Fibroblast of skin of scalp (primary cell): ENCODE results near the gene SP100.

ENCODE experiments used
- DNase-seq: peaks from one replicate; pipeline ENCODE4 v3.0.0-alpha.2; 2013

The SP100 gene

DNA sequence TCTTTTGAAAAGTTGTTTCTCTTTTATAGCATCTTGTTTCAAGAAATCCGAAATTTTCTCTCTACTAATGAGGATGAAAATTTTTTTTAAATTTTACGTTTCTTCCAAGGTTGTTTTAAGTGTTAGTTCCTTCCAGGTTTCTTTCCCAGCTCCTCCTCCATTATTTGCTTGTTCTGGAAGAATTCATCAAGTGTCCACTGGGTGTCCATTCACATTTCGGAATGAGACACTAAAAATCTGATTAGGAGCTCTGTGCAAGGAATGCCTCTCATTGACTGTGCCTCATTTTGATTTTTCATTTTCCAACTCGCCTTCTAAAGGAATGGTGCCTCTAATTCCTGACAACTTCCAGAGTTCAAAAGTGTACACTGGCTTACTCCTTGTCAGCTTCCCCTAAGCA, 6.1 kb downstream of the SP100 start:
- DNase-seq = no peak

DNA sequence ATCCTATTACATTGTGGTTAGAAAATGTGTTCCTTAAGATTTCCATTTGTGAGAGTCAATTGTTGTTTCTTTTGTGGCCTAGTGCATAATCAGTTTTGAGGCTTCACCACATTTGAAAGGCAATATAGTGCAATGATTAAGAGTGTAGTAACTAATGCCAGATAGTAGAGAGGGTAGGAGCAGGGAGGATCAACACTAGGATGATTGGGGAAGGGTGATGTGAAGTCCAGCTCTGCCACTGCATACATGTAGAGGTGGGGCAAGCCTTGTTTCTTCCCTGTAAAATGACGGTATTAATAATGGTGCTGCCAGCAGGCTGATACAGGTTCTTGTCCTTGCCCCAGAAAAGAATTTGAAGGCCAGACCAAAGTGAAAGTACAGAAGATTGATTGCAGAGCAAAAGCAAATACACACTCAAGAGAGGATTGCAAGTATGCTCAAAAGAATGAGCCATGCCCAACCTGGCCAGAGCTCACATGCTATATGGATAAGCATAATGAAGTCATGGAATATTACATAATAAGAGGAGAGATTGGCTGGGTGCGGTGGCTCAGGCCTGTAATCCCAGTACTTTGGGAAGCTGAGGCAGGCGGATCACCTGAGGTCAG, 8.0 kb downstream of the SP100 start:
- no peak for DNase-seq

DNA sequence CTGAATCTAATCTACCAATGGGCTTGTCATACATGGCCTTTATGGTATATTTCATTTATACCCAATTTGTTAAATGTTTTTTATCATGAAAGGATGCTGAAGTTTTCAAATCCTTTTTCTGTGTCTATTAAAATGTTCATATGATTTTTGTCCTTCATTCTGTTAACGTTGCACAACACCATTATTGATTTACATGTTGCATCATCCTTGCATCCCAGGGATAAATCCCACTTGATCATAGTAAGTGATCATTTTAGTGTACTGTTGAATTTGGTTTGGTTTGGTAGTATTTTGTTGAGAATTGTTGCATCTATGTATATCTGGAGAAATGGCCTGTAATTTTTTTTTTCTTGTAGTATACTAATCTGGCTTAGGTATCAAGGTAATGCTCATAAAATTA, 9.4 kb downstream of the SP100 start:
- DNase-seq = no peak

DNA sequence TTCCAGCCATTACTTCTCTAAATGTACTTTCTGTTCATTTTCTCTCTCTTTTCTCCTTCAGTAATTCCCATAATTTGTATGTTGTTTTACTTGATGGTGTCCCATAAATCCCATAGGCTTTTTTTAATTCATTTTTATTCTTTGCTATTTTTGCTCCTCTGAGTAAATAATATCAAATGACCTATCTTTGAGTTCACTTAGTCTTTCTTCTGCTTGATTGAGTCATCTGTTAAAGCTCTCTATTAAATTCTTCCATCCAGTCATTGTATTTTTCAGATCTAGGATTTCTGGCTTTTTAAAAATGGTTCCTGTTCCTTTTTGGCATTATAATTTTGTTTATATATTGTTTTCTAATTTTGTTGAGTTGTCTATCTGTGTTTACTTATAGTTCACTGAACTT, 13.5 kb downstream of the SP100 start:
- DNase-seq = no peak

DNA sequence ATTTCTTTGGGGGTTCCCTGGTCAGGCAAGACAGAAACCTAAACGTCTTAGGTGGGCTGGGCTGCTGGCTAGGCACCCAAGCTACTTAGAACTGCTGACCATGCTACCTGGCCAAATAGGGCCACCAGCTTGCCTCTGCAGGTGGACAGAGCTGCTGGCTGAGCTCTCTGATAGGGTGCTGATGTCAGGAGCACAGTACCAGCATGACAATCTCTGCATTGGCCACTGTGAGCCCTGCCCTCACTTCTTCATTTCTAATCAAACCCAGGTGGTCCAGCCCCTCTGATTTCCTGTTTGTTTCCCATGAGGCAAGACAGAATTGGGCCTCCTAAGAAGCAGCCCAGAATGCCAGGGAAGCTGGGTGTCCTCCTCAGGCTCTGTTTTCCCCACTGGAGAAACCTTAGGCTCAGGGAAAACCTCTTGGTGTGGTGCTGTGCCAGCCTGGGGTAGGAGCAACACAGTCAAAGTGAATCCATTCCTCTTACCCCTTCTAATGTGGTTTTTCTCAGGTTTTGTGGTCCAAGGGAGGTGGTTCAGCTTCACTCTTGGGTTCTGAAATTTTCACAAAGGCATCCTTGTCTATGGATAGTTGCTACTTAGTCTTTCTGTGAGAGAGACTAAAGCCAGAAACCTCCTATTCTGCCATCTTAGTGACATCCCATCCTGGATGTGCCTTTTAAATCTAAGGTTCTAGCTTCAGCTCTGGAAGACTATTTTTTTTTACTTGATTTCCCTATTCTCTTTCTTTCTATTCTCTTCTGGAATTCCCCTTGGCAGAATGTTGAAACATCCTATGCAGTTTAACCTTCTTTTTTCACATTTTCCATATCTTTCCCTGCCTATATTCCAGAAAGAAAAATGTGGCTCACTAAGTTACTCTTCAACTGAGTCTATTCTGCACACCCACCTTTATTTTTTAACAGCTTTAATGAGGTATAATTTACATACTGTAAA, 15.2 kb downstream of the SP100 start:
- DNase-seq = no peak

DNA sequence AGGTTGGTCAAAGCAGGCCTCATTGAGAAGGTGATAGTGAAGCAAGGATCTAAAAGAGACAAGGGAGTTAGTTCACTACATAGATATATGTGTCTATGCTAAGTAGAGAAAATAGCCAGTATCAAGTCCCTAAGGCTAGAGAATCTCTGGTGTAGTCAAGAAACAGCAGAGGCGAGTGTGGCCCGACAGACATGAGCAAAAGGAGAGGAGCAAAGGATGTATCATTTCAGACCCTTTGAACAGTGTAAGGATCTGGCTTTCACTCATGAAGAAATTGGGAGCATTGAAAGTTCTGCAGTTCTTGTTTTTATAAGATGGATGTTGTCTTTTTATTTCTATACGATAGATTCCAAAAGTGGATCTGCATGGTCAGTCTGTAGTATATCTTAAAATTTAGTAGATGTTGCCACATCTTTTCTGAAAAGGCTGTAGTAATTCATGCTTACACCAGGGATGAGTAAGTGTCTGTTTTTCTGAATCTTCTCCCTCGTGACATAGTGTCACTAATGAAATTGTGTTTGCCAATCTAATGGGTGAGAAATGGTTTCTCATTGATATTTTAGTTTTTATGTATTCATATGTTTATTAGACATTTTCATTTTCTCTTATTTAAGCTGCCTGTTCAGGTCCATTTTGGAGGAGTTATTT, 18.8 kb downstream of the SP100 start:
- DNase-seq = no peak

DNA sequence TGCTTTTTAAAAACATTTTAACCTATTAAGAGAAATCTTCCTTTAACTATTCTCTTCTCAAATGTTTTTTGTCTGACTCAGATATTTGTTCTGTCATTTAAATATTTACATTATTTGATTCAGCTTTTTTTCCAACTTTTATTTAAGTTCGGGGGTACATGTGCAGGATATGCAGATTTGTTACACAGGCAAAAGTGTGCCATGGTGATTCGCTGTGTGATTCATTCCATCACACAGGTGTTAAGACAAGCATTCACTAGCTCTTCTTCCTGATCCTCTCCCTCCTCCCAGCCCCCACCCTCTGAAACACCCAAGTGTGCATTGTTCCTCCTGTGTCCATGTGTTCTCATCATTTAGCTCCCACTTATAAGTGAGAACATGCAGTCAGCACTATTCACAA, 19.4 kb downstream of the SP100 start:
- no peak for DNase-seq

DNA sequence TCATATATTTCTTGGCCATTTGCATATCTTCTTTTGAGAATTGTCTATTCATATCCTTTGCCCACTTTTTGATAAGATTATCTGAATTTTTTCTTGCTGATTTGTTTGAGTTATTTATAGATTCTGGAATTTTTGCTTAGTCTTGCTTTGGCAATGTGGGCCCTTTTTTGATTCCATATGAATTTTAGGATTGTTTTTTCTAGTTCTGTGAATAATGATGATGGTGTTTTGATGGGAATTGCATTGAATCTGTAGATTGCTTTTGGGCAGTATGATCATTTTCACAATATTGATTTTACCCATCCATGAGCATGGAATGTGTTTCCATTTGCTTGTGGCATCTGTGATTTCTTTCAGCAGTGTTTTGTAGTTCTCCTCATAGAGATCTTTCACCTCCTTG, 23.1 kb downstream of the SP100 start:
- peak; percentile 64 for DNase-seq

DNA sequence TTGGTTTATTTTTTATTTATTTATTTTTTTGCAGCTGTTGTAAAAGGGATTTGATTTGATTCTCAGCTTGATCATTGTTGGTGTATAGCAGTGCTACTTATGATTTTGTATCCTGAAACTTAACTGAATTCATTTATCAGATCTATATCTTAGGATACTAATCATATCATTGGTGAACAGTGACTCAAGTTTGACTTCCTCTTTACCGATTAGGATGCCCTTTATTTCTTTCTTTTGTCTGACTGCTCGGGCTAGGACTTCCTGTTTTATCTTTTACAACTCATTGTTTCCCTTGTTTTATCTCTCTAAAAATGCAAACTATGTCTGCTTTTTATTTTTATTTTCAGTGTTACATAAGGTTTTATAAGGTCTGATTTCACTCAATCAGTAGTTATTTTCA, 23.6 kb downstream of the SP100 start:
- no peak for DNase-seq

DNA sequence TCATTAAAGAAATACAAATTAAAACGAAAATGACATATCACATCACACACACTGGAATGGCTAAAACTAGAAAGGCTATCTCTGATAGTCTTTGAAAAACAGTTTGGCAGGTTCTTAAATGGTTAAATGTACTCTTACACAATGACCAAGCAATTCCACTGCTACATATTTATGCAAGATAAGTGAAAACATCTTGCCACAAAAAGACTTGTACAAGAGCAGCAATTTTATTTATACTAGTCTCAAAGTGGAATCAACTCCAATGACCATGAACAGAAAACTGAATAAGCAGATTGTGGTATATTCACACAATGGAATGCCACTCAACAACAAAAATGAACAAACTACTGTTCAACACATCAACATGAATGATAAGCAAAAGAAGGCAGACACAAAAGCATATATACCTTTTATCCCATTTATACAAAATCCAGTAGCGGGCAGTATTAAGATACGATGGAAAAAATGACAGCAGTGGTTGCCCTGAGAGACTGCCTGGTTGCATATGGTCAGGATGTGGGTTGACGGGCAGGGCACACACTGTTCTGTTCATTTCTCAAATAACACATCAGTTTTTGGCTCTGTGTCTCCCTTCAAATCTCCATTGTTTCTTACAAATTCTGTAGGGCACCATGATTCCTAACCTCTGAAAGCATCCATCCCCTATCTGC, 25.4 kb downstream of the SP100 start:
- DNase-seq = peak; percentile 64

DNA sequence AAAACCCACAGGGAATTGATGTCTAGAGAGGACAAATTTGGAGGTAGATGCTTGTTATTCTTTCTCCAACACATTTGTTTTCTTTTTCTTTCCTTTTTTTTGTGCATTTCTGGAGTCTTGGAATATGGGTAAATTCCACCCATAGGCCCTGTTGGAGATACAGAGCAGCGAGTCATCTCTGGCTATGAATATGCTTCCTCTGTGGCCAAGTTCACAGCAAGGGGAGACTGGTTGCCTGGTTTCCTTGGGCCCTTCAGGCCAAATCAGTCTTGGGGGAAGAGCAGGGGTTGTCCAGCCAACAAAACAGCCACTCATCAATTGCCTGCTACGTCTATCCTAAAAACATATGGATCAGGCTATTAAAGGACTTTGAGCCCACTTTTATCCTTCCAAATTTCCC, 27.5 kb downstream of the SP100 start:
- peak; percentile 87 for DNase-seq

DNA sequence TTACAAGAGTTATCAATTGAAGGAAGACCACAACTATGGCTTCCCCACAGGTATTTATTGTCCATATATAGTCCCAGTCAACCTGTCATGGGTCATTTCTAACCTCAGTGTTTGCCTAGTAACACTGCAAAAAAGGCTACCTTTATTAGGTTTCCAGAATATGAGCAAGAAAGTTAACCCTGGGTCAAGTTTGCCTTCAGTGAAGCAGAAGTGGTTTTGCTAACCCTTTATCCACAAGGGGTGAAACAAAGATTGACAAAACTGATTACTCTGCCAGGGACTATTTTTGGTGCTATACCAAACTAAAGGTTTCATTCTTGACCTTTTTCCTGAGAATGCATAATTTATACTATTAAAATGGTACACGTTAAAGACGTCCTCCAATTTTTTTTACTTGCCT, 28.8 kb downstream of the SP100 start:
- no peak for DNase-seq

DNA sequence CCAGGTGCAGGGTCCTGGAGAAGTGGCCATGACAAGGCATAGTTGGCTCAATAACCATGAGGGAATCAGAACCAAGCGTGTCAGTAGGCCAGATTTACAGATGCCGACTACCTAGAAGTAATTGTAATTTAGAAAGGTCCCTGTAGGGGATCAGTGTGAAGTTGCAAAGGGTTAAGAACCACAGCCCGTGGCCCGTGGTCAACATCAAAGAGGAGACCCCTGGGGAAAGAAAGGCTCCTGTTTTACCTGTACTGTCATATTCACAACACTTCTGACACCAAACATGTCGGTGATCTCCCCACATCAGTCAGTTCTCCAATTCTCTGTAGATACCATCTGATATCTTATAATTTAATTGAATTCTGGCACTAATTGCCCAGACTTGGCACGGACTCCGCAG, 31.0 kb downstream of the SP100 start:
- no peak for DNase-seq

DNA sequence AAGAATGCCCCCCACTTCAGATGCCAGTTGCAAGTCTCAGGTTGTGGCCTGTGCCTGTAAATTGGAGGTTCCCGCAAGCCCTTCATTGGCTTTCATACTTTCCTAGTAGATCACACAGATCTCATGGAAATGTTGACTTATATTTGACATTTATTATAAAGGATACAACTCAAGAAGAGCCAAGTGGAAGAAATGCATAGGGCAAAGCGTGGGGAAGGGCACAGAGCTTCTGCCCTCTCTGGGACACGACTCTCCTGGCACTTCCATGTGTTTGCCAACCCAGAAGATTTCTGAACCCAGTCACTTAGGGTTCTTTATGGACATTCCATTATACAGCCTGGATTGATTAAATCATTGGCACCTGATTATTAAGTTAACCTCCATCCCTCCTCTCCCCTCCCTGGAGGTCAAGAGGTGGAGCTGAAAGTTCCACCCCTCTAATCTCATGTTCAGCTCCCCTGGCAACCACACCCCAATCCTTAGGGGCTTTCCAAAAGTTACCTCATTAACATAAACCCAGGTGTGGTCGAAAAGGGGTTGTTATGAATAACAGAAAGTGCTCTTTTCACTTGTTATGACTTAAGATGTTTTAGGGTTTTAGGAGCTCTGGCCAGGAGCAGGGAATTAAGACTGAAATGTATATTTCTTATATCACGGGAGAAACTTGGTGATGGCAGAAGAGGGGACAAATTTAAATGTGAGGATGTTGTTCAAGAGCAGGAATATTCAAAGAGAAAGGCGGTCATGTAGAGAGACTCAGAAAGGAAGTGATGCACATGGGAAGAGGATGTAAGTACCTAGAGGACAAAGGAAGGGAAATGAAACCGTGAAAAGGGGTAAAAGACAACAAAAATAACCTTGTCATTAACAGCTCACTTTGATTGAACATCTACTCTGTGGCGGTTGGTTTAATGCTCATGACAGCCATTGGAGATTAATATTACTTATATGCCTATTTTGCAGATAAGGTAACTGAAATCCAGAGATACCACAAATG, 31.8 kb downstream of the SP100 start:
- no peak for DNase-seq

DNA sequence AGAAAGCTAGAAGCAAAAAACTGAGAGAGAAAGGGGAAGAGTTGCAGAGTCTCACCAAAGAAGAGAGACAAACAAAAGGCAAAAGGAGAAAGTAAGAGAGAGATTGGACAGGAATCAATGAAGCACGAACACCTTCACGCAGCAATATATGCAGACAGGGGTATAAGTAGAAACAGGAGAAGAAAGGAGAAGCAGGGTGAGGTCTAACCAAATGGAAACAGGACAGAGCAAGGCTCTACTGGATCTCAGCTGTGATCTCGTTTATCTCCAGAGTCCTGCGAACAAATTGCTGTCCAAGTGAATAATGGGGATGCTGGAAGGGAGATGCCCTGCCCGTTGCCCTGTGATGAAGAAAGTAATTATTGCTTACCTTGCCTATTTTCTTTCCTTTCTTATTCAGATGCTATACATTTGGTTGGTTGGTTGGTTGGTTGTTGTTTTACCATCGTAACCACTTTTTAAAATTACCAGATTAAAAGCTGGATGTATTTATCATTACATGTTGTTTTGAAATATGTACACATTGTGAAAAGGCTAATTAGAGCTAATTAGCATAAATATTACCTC, 34.0 kb downstream of the SP100 start:
- no peak for DNase-seq

DNA sequence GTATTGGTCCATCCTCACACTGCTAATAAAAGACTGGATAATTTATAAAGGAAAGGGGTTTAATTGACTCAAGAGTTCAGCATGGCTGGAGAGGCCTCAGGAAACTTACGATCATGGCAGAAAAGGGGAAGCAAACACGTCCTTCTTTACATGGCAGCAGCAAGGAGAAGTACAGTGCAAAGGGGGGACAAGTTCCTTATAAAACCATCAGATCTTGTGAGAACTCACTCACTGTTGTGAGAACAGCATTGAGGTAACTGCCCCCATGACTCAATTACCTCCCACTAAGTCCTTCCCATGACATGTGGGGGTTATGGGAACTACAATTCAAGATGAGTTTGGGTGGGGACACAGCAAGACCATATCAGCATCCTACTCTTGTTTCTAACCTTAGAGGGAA, 37.0 kb downstream of the SP100 start:
- DNase-seq = no peak

DNA sequence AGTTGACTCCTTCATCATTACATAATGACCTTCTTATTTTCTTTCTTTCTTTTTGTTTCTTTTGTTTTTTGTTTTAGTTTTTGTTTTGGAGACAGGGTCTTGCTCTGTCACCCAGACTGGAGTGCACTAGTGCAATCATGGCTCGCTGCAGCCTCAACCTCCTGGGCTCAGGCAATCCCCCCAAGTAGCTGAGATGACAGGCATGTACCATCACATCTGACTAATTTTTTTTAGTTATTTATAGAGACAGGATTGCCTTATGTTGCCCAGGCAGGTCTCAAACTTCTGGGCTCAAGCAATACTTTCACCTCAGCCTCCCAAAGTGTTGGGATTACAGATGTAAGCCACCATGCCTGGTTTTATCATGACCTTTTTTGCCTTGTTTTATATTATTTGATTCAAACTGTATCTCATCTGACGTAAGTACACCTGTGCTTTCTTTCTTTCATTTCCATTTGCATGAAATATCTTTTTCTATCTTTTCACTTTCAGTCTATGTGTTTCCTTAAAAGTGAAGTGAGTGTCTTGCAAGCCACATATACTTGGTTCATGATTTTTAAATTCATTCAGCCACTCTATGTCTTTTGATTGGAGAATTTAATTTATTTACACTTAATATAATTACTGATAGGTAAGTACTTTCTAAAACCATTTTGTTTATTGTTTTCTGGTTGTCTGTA, 39.1 kb downstream of the SP100 start:
- no peak for DNase-seq

DNA sequence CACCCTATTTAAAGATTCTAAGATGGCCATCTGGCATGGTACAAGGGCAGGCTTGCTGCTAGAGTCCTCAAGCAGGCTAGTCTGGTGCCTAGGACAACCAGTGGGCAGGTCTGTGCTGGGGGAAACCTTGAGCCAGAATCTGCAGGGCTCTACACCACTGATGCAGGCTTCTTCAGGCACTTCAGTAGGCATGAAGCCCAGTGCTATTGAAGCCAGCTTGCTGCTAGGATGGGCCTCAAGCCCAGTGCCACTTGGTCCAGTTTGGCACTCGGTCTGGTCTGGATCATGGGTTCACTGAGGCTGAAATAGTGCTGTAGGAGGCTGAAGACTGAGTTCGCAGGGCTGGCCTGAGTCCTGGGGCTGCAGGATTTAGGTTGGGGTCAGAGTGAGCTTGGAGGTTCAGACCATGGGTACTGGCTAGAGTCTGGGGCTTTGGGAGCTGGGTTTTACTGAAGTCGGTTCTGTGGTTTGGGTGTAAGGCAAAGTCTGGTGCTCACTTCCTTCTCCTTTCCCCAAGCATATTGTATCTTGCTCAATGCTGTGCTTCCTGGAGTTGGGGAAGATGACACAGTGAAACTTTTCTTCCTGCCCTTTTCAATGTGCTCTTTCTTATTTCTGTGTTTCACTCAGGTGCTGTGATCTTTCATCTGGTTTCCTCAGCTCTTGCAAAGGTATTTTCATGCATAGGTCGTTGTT, 41.2 kb downstream of the SP100 start:
- DNase-seq = no peak

DNA sequence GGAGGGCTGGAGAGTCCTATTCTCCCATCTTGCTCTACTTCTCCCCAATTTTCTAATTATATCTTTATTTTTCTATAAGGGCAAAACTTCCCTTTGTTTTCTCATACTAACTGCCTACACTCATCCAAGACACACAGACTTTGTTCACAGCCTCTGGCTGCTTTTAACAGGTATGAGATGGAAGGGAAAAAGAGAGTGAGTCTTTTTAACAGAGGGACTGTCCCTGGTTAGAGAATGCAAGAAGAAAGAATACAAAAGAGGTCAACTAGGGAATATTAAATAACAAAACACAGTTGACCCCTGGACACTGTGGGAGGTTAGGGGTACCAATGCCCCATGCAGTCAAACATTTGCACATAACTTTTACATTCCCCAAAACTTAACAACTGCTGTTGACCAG, 41.8 kb downstream of the SP100 start:
- DNase-seq = no peak

DNA sequence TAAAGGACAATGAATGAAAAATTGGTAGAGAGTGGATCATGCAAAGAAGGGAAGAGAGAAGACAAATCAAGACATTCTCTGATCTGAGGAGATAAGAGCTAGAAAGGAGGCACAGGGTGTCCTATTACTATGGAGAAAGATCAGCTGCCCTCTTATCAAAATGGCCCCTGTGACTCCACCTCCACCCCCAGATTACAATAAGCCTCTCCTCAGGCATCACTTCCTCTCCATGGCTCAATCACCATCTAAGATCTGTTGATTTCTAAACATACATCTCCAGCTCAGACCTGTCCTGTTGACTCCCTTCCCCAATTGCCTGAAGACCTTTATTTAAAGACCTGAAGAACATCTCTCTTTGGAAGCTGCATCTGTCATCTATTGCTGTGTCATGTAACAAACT, 43.2 kb downstream of the SP100 start:
- DNase-seq = no peak
